H1 (cell line): Measurements from ENCODE around the gene GPR52. TPM values are rescaled to one million over a fixed set of nuclear protein-coding genes. Genes with fewer than 3 reads are reported as not detected.

Source experiments
- CHD7 ChIP-seq: fragments of 300-600 bp; sonication (generic); IDR thresholded peaks from 2 replicates; pipeline ENCODE4 v1.7.1; 2012; ENCODE audit warnings: low read length, moderate library complexity, mild to moderate bottlenecking, inconsistent platforms; ENCODE audit not compliant: insufficient replicate concordance
- polyA plus RNA-seq, 7 experiments: library from polyadenylated mRNA; depleted of rRNA in 3 of 7; stranded (reverse) in 5 of 7; unstranded in 2 of 7; fragments of >200 nt in 5 of 7; fragments of 200-250 nt in 2 of 7; gene quantifications; 1 replicate in 5 of 7; 2 replicates in 1 of 7; 4 replicates in 1 of 7; pipeline versions ENCODE4 v1.2.1 to v1.2.3, GENCODE V29; 2011 to 2013; ENCODE audit warnings: missing spikeins in 2 of 7, mixed read lengths in 2 of 7
- total RNA-seq: library from RNA; stranded (reverse); fragmentation: NEBNext Ultra II Directional; extraction: Animal tissue kit (Norgen Biotek cat#: 25700); gene quantifications from 2 replicates; pipeline ENCODE4 v1.2.1, GENCODE V29; 2021

GPR52 gene
- total and polyA plus RNA-seq, 2 of the 8 experiments (the other 6 are each of a cell fraction or from before 2014, with no cell fraction given), result 0.24 to 0.63 TPM

DNA sequence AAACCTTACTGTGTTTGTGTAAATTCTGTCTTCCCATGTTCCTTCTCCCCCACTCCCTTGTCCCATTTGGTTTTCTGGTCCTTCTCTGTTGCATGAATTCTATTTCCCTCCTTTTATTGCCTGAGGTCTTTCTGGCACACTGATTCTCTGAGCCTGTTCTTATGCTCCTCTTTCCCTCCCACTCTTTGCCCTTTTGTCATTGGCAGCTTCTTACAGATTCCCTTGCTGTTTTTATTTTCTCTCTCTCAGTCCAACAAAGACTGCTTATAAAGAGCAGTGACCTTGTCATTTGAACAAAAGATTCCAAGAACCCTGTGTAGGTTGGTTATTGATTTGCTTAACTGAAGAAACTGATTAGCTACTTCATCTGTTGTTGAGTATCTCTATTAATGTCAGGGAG, 49.7 kb downstream of the GPR52 start (continued):
- TF ChIP-seq CHD7, result no peak
- TF ChIP-seq, all 59 proteins: peak for 0
